Left cardiac atrium (tissue), 4 donors: Measurements from ENCODE around the gene SIAH1. TPM values are rescaled to one million over a fixed set of nuclear protein-coding genes. Genes with fewer than 3 reads are reported as not detected.
"Not testable (repeated sequence)": the region's sequence is repeated elsewhere in the genome, so short reads cannot be mapped to it uniquely, and the experiment has no call there.

Experiments
- ATAC-seq, 2 donors: fragments of 200-7000 bp; cut with Tn5 transposase; one replicate each; pipeline ENCODE4 v1.9.1; 2020; ENCODE audit warnings: mild to moderate bottlenecking in 2 of 2, moderate library complexity in 2 of 2
- DNase-seq: peaks from one replicate; pipeline ENCODE4 v3.0.0-alpha.2; 2020
- intact Hi-C, 2 donors: fragments of 100-400 bp; cut with DNase I; formaldehyde crosslinking; loops; one replicate each; pipeline versions ENCODE4 v1.14.1 to v1.15.1; 2022 to 2023
- long read RNA-seq: library from polyadenylated mRNA; unstranded; transcript quantifications from one replicate; pipeline ENCODE4 v2.0.0, GENCODE V29; 2021
- total RNA-seq, 2 donors: library from RNA; stranded (reverse); fragmentation: NEBNext Ultra II Directional; extraction: Animal tissue kit (Norgen Biotek cat#: 25700); gene quantifications; one replicate each; pipeline ENCODE4 v1.2.1, GENCODE V29; 2021
- donor health status: DM: no; HTN: yes; CAD: no.
- donor health status: DM: no; HTN: yes; CAD: no; lungs with severe emphysema.
- donor health status: DM: yes; HTN: yes; CAD: no.
- donor health status: Dilated cardiomyopathy.

The SIAH1 gene
- total RNA-seq: 10 to 100 TPM; 11.6 to 18.0 TPM
- long read RNA-seq, transcript SIAH1-203 (2 exons, 2,147 nt): major isoform, 23 of 24 reads
- long read RNA-seq, partial matches to known transcripts: 0 of 24 reads
- long read RNA-seq, other reads (novel, unspliced or antisense): 0 of 24 reads

GRCh38 chr16:48385253-48386150 lies at the start of gene SIAH1:
Gene SIAH1 (minus strand): TSS chr16:48385413. CDS start chr16:48362428, 22,985 bp downstream.
- intact Hi-C loops: loop anchor here in 1 of 2 donors (10.0 kb wide), 1 partner anchor 149 kb away; no protein-coding TSS in a partner anchor
- peak; percentile 93 to 96 for ATAC-seq
- DNase-seq: peak; percentile 88

GRCh38 chr16:48434653-48435317 lies 49.6 kb upstream of the SIAH1 start:
- peak; percentile 57 to 58 for ATAC-seq
- intact Hi-C loops: no loop called here
- DNase-seq: no peak

- DNase-seq (no peak), ATAC-seq (peak in 1 of 2 donors; percentile 37)
- intact Hi-C loops: no loop called here
Measured at GRCh38 chr16:48433850-48434530, 48.8 kb upstream of the SIAH1 start.

- DNase-seq: no peak
- intact Hi-C loops: no loop called here
- no peak for ATAC-seq
Measured at GRCh38 chr16:48433116-48433849, 48.1 kb upstream of the SIAH1 start.

- ATAC-seq (peak in 1 of 2 donors; percentile 56), DNase-seq (no peak)
- intact Hi-C loops: no loop called here
Measured at GRCh38 chr16:48432136-48432535, 46.9 kb upstream of the SIAH1 start.

GRCh38 chr16:48430890-48431289 lies 45.7 kb upstream of the SIAH1 start:
- no peak for DNase-seq
- ATAC-seq: no peak
- intact Hi-C loops: no loop called here

- intact Hi-C loops: no loop called here
- DNase-seq: no peak
- ATAC-seq: no peak
Measured at GRCh38 chr16:48426244-48427141, 41.3 kb upstream of the SIAH1 start.

- intact Hi-C loops: no loop called here
- DNase-seq: no peak
Measured at GRCh38 chr16:48422537-48422936, 37.3 kb upstream of the SIAH1 start.

GRCh38 chr16:48421741-48422140 lies 36.5 kb upstream of the SIAH1 start:
- no peak for ATAC-seq
- intact Hi-C loops: no loop called here
- no peak for DNase-seq

More at GRCh38 chr16:48422537-48422936, 37.3 kb upstream of the SIAH1 start:
- ATAC-seq: no peak

- intact Hi-C loops: no loop called here
- DNase-seq: no peak
- ATAC-seq: no peak
Measured at GRCh38 chr16:48420437-48420836, 35.2 kb upstream of the SIAH1 start.

- ATAC-seq, intact Hi-C loops, DNase-seq: not testable (repeated sequence)
Measured at GRCh38 chr16:48416617-48417016, 31.4 kb upstream of the SIAH1 start.

- ATAC-seq: no peak
- intact Hi-C loops: no loop called here
Measured at GRCh38 chr16:48413272-48413671, 28.1 kb upstream of the SIAH1 start.

GRCh38 chr16:48409839-48410632 lies 24.8 kb upstream of the SIAH1 start:
- intact Hi-C loops: no loop called here
- DNase-seq (peak; percentile 43), ATAC-seq (peak; percentile 82 to 93)

More at GRCh38 chr16:48413272-48413671, 28.1 kb upstream of the SIAH1 start:
- no peak for DNase-seq

- peak in 1 of 2 donors; percentile 48 for ATAC-seq
- intact Hi-C loops: no loop called here
Measured at GRCh38 chr16:48408688-48409087, 23.5 kb upstream of the SIAH1 start.

GRCh38 chr16:48405907-48406306 lies 20.7 kb upstream of the SIAH1 start:
- intact Hi-C loops: no loop called here
- ATAC-seq (no peak), DNase-seq (no peak)

More at GRCh38 chr16:48408688-48409087, 23.5 kb upstream of the SIAH1 start:
- peak; percentile 45 for DNase-seq

GRCh38 chr16:48405153-48405552 lies 19.9 kb upstream of the SIAH1 start:
- no peak for ATAC-seq
- intact Hi-C loops: no loop called here
- no peak for DNase-seq

- DNase-seq, ATAC-seq: not testable (repeated sequence)
Measured at GRCh38 chr16:48402547-48402946, 17.3 kb upstream of the SIAH1 start.

More at GRCh38 chr16:48402547-48402946, 17.3 kb upstream of the SIAH1 start:
- intact Hi-C loops: loop anchor here in 1 of 2 donors (5.0 kb wide), 1 partner anchor 115 kb away; no protein-coding TSS in a partner anchor
